Measurements from ENCODE around the gene PCIF1.
A peak's percentile ranks its signal among the peaks of the same experiment; 100 is the strongest.
"Not testable (repeated sequence)": the region's sequence is repeated elsewhere in the genome, so short reads cannot be mapped to it uniquely, and the experiment has no call there.

PCIF1 gene

DNA sequence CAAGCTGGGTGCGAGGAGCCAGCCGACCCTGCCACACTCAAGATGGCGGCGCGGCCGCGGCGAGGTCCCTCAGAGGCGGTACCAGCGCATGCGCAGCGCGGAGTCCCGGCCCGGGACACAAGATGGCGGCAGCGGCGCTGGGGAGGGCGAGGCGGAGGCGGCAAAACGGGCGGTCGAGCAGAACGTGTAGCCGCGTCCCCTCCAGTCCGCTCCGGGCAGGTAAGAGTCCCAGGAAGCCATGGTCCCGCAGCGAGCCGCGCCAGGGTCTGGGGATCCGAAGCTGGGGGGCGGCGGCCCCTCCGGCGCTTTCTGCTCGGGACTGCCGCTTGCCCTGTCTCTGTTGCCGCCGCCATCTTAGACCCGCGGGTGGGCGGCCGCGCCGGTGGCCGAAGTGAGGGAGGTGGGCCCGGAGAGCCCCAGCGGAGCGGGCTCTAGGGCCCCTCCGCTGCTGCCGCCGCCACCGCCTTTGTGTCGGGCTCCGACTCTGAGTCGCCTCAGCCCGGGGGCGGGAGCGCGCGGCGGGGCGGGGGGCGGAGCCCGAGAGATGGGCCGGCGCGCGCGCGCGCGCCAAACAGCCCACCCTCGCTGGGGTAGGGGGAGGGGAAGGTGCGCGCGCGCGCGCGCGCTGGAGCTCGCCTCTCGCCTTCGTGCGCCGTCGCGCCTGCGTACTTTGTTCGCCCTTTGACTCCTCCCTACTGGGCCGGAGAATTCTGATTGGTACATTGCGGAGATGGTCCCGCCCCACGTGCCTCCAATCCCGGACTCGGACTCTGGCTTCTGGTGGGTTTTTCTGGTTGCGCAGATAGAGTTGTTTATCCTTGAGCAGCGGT, at the start of gene PCIF1:
TSS of gene PCIF1 (plus strand) at position 98 of the 830 bp plus-strand sequence. CDS start 4,317 bp downstream, outside the sequence.
- DNase-seq, result peak; percentile 98

DNA sequence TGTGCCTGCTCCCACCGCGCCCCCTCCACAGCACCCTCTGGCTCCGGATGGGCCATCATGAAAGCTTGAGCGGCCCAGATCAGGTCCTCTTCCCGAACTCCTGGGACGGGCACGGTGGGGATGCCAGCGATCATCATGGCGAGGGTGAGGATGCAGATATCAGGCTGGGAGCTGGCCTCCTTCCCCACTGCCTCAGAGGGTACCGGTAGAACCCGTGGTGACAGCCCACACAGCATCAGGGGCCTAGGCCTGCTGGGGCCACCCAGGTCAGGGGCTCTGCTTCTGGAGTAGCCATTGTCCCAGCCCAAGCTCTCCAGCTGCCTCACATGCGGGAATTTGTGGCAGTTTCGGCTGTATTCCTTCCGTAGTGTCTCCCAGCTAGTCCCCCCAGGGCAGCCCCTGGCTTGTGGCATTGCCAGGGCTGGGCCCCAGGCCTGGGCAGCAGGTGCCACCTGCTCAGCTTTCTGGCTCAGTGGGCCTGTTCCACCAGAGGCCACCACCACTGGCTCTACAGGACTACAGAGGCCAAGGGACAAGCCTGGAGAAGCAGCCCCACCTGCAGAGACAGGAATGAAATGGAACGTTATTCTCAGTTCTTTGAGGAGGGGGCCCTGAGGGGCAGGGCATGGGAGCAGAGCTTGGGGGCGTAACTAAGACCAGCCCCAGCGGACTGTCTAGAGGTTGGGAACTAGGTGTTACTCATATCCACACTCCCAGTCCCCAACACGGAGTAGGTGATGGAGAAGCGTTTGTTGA, 47.7 kb upstream of the PCIF1 start:
- no peak for DNase-seq

DNA sequence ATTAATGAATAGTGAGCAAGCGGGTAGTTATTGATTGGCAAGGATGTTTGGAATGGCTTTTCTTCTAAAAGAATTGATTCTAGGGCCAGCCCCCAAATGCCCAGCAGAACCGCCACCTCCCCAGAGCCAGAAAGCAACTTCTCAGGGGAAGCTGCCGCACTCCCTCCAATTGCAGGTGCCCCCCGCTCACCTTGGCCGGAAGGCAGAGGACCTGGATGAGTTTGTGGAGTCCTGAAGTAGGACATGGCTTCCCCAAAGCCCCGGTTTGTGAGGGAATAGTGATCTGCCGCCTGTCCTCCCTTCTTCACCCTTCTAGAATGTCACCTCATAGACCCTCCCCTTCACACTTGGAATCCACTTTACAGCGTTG, 47.2 kb upstream of the PCIF1 start, which contains the start of gene SPATA25:
TSS of gene SPATA25 (minus strand) at position 277 of the 370 bp plus-strand sequence. CDS start at position 245, 32 bp downstream.
- DNase-seq, result no peak

DNA sequence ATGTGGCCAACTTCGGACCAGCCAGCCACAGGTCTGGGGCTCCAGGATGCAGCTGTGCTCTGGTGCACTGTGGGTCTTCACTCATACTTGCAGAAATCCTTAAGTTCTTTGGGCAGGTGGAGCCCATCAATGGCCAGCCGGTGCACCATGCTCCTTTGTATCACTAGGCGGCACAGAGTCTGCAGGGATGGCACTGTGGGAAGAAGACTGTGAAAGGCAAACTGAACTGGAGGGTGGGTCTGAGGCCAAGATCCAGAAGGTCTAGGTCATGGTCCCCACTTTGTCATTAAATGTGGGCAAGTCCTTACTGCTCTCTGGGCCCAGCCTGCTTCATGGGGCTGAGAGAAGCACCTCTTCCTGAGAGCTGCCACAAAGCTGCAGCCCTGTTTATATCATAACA, 45.8 kb upstream of the PCIF1 start:
- no peak for DNase-seq

DNA sequence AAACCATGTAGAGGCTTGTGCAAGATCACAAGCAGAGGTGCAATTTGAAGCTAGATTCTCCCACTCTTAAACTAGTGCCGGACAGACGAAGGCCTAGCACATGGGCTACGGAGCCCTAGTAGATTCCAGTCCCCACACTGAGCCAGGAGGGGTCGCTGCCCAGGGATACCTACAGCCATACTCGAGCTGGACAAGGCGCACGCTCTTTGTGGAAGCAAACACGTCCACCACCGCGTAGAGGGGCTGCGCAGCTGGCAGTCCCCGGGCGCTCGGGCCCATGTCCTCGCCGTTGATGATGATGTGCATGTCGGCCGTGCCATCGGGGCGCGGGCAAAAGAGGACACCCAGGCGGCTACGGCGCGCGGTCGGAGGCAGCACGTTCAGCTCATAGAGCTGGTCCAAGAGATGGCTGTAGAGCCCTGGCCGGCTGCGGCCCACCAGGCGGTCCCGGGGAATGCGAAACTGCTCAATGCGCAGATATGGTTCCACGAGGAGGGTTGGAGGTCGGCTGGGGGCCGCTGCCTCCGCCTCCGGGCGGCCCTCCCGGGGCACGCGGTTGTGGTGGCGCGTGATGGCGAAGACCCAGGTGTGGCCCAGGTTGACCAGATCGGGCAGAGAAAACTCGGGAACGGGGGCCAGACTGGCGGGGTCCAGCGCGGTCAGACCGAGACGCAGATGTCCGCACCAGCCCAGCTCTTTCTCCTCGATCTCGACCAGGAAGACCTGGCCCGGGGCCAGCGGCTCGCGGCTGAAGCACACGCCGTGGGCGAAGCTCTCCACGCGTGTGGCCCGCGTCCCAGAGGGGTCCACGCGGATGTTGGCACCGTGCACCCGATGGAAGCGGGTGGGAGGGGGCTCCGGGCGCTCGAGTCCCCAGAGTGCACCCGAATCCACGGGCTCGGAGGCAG, 44.2 kb upstream of the PCIF1 start:
- DNase-seq, result peak; percentile 60

DNA sequence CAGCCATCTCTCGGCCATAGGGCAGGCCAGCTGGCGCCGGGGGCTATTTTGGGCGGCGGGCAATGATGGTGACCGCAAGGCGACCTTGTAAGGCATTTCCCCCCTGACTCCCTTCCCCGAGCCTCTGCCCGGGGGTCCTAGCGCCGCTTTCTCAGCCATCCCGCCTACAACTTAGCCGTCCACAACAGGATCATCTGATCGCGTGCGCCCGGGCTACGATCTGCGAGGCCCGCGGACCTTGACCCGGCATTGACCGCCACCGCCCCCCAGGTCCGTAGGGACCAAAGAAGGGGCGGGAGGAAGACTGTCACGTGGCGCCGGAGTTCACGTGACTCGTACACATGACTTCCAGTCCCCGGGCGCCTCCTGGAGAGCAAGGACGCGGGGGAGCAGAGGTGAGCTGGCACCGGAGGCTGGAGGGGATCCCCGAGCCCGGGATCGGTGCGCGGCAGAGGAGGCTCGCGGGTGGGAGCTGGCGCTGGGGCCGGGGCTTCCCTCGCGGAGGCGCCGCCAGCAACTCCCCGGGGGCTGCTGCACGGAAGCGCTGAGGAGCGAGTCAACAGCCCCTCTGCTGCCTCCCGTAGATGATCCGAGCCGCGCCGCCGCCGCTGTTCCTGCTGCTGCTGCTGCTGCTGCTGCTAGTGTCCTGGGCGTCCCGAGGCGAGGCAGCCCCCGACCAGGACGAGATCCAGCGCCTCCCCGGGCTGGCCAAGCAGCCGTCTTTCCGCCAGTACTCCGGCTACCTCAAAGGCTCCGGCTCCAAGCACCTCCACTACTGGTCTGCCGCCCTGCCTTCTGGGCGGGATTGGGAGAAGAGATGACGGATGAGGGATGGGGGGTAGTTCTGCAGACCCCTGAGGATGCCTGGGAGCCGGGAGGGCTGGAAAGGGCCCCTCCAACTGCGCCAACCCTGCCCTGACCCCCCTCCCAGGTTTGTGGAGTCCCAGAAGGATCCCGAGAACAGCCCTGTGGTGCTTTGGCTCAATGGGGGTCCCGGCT, 43.2 kb upstream of the PCIF1 start, which contains the start of the genes CTSA and NEURL2:
TSS of gene CTSA (plus strand) at position 351 of the 999 bp plus-strand sequence. CDS start at position 585, 234 bp downstream.
TSS of gene NEURL2 (minus strand) at position 224 of the 999 bp plus-strand sequence. CDS start at position 7, 217 bp downstream.
- DNase-seq, result peak; percentile 66

DNA sequence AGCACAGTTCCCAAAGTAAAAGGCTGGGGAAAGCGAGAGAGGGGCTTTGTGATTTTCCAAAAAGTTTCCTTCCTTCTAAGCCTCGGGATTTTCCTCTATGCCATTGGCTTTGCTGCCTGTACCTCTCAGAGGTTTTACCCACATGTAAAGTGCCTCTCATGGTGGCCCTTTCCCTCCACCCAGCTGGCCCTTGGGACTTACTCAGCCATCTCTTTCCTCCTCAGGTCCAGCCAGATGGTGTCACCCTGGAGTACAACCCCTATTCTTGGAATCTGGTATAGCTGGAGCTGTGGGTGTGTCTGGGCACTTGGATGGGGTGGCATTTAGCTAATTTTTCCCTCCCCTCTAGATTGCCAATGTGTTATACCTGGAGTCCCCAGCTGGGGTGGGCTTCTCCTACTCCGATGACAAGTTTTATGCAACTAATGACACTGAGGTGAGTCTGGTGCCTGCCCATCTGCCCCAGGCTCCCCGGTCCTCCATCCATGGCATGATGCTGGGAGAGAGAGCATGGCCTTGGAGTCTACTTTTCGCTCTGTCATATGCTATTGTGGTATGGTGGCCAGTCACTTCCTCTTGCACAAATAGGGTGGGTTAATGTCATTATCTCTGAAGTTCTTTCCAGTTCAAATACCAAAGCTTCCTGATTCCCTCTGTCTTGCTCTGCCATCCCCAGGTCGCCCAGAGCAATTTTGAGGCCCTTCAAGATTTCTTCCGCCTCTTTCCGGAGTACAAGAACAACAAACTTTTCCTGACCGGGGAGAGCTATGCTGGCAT, 42.2 kb upstream of the PCIF1 start:
- no peak for DNase-seq

DNA sequence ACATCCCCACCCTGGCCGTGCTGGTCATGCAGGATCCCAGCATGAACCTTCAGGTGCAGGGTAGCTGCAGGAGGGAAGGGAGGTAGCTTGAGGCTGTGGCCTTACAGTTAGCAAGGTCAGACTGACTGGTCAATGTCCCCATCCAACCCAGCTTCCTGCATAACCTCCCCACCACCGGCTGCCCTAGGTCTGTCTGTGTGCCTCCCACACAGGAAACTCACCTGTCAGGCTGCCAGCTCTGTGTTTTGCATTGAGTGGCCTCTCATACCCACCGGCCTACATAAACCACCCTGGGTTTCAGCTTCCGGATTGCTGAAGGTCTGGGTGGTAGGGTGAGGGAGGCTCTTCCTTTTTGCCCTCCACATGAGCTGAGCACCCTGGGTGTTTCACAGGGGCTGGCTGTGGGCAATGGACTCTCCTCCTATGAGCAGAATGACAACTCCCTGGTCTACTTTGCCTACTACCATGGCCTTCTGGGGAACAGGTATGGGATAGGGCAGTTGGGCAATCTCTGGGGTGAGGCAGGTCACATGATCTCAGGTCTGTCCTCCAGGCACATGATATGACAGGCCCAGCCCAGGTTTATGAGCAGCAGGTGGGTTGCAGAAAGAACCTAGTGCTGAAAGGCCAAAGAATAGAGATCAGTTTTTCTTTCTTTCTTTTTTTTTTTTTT, 41.5 kb upstream of the PCIF1 start:
- no peak for DNase-seq

DNA sequence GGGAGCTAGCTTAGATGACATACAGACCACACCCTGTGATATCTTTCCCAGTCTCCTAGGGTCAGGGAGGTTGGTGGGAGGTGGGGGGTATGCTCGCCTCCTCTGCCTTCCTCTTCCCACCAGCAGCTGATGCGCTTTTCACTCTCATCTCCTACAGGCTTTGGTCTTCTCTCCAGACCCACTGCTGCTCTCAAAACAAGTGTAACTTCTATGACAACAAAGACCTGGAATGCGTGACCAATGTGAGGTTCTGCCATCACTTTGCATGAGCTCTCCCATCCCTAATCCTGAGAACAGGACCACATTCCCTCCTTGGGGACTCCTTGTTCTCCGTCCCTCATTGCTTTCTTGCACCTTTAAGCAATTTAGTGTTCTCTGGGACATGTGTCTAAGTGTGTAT, 40.7 kb upstream of the PCIF1 start:
- DNase-seq, result no peak

DNA sequence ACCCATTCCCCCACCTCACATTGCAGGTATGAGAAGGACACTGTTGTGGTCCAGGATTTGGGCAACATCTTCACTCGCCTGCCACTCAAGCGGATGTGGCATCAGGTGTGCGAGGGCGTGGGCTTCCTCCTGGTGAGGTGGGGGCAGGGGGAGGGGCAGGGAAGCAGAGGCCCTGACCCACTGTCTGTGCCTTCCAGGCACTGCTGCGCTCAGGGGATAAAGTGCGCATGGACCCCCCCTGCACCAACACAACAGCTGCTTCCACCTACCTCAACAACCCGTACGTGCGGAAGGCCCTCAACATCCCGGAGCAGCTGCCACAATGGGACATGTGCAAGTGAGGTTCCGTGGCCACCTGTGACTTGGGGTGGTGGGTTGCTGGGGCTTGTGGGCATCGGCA, 39.7 kb upstream of the PCIF1 start:
- DNase-seq, result no peak

DNA sequence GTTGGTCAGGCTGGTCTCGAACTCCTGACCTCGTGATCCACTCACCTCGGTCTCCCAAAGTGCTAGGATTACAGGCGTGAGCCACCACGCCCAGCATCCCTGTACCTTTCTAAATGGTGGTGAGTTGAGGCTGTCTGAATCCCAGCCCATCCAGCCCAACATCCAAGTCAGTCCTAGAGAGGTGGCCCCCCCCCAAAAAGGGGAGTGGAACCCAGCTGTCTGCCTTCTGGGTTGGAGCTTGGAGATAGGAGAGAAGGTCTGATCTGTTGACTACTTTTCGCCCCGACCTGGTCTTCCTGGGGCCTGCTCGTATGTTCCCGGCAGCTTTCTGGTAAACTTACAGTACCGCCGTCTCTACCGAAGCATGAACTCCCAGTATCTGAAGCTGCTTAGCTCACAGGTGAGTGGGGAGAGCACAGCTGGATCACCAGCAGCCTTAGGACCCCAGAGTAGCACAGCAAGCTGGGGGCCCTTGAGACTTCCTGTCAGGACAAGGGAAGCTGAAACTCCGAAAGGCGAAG, 37.8 kb upstream of the PCIF1 start:
- no peak for DNase-seq

DNA sequence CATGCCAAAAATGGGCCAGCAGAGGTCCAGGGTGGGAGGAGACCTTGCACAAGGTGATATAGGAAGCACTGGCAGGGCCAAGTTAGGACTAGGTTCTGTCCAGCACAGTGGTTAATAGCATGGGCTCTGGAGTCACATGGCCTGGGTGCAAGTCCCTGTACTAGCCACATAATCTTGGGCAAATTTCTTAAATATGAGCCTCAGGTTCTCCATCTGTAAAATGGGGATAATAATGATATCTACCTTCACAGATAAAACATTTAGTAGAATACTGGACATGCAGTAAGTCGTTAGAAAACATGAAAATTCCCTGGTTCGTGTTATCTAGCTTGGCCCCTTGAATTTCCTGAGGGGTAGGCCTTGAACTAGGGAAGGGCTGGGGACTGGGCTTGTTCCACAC, 37.2 kb upstream of the PCIF1 start:
- no peak for DNase-seq

DNA sequence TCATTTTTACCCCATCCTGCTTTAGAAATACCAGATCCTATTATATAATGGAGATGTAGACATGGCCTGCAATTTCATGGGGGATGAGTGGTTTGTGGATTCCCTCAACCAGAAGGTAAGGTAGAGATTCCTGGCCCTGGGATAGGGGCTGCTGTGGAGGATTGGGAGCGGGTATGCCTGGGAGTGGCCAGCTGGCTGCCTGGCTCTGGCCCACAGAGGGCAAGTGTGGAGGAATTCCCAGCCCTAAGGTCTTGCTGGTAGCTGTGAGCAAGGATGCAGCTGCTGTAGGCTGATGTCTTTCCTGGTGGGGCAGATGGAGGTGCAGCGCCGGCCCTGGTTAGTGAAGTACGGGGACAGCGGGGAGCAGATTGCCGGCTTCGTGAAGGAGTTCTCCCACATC, 36.8 kb upstream of the PCIF1 start:
- DNase-seq, result no peak

DNA sequence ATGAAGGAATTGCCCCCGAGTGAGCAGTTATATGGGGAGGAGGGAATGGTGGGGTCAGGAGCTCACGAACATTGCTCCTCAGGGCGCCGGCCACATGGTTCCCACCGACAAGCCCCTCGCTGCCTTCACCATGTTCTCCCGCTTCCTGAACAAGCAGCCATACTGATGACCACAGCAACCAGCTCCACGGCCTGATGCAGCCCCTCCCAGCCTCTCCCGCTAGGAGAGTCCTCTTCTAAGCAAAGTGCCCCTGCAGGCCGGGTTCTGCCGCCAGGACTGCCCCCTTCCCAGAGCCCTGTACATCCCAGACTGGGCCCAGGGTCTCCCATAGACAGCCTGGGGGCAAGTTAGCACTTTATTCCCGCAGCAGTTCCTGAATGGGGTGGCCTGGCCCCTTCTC, 36.2 kb upstream of the PCIF1 start:
- no peak for DNase-seq

DNA sequence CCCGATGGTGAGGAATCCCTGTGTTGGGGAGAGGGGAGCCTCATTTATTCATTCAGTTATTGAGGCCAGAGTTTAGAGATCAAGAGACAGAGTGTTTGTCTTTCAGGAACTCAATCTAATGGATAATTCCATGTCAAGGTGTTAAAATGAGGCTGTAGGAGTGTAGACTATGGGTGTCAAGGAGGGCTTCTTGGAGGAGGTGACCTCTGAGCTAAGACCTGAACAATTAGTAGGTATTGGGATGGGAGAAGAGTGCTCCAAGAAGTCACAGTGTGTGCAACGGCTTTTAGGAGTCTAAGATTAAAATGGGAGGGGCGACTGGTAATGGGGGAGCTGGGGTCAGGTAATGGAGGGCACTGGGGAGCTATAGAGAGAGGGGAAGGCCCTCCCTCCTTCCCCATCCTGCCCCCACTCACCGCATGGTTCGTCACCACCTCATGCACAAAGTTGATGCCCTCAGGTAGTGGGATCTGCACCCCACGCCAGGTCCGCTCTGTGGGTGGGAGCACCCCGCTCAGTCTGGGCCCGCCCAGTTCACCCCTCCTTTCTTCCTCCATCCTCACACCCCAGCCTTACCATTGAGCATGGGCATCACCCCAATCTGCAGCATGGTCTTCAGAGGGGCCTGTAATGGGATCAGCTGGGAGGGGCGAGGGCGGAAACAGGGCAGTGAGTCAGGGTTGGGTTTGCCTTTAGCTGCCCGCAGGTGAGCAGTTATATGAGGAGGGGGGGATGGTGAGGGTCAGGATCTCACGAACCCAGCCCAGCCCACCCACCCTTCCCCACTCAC, 35.2 kb upstream of the PCIF1 start:
- no peak for DNase-seq

DNA sequence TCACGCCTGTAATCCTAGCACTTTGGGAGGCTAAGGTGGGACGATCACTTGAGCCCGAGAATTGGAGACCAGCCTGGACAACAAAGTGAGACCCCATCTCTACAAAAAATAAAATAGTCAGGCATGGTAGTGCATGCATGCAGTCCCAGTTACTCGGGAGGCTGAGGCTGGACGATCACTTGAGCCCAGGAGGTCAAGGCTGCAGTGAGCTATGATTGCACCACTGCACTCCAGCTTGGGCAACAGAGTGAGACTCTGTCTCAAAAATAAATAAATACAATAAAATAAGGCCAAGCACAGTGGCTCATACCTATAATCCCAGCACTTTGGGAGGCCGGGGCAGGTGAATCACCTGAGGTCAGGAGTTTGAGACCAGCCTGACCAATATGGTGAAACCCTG, 33.2 kb upstream of the PCIF1 start:
- DNase-seq, result not testable (repeated sequence)

DNA sequence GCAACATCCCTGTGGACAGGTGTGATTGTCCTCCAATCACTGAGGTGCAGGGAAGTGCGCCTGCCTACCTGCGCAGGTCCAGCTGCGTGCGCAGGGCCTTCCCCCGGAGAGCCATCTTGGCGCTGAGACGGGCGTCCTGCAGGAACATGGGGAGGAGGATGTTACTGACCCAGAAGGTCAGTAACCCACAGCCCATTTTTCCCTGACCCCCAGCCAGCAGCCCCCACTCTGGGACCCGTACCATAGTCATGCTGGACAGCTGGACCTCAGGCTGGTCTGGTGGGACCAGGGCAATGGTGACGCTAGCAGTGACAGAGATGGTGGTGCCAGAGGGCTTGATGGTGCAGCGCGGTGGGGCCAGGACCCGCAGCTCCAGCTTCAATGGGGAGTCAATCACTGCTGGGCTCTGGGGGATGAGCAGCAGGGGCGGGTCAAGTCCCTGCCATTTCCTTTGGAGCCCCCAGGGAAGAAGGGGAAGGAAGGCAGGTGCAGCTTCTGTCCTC, 32.2 kb upstream of the PCIF1 start:
- no peak for DNase-seq

DNA sequence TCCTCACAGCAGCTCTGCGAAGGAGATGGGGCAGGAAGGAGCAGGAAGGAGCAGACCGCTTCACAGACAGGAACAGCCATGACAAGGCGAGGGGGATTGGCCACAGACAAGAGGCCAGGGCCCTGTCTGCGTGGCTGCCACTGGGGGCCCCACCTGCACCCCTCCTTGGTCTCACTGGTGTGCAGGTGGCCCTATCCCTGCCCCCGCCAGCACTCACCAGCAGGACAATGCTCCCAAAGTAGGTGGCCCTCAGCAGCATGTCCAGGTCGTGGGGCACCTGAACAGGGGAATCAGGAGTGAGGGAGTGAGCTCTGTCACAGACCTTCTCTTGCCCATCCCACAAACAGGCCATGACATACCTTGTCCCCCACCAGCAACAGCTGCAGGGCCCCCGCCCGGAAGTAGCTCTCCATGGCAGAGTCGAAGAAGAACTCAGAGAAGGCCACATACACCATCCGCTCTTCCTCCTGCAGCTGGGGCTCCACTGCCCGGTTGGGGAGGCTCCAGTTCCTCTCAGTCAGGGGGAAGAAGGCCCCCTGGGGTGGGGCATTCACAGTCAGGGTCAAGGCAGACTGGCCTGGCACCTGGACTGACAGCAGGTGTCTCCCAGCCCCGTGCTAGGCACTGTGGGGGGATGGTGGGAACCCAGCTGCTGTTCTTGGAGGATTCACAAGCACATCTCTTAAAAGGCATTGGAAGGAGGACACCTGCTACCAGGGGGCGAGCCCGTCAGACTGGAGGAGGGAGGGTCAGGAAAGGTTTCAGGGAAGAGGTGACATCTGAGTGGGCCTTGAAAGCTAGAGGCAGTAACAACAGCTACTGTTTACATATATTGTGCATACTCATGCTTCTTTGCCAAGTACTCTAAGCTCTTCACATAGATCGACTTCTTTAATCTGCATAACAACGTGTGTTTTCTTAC, 29.6 kb upstream of the PCIF1 start:
- DNase-seq, result no peak

All from NCI-H2227 treated with DMSO at 0.1 percent for 48 hours (cell line).